HG03135 (cell line): ENCODE data around the gene SLC5A10.
"Not testable (repeated sequence)": the region's sequence is repeated elsewhere in the genome, so short reads cannot be mapped to it uniquely, and the experiment has no call there.

Experiments
- ATAC-seq: cut with Tn5 transposase; IDR thresholded peaks from one replicate; pipeline ENCODE4 v1.9.1; 2021; ENCODE audit warnings: mild to moderate bottlenecking, moderate library complexity; ENCODE audit not compliant: unreplicated experiment

SLC5A10 gene

DNA sequence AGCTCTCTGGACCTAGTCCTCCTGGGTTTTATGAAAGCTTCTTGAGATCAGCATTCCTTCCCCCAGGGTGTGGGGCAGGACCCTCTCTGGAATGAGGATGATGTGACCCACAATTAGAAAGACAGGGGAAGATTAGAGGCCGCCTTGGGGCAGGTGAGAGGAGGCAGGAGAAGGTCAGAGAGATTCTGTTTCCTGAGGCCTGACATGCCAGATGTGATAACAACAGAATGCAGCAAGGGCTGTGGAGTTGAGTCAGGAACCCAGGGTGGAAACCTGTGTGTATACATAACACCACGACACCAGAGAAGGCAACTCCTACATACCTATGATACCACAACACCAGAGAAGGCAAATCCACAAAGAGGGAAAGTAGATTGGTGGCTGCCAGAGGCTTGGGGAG lies 5.4 kb upstream of the SLC5A10 start:
- ATAC-seq = no peak

DNA sequence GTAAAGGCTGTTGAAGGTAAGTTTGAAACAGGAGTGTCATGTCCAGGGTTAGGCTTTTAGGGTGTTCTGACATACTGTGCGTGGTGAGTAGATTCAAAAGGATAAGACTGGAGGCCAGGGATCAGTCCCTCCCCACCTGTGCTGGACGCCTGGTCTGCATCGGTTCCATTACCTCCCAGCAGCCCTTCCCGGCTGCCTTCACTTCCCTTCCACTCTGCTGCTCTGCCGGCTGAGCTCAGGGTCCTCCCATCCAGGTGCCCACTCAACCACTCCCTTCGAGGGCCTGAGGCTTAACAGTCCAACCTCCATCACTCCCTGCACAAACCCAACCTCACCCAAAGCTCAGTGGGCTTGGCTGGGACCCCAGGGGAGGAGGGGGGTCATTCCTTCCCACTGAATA lies 4.1 kb upstream of the SLC5A10 start:
- no peak for ATAC-seq

DNA sequence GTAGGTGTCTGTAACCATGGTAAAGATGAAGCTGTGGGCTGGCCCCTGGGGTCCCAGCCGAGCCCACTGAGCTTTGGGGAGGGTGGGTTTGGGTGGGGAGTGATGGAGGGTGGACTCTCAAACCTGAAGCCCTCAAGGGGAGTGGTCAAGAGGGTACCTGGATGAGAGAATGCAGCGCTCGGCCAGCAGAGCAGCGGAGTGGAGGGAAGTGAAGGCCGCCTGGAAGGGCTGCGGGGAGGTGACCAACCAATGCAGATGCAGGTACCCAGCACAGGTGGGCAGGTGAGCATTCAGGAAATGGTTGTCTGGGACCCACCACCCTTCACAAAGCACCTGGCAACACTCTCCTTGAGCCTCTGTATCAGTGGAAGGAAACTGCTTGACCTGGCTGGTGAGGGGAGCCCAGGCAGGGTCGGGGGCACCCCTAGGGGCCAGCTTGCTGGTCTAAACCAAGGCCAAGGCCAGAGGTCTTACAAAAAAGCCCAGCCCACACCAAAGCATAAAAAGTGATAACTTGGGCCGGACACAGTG lies 3.4 kb upstream of the SLC5A10 start:
- ATAC-seq = no peak

DNA sequence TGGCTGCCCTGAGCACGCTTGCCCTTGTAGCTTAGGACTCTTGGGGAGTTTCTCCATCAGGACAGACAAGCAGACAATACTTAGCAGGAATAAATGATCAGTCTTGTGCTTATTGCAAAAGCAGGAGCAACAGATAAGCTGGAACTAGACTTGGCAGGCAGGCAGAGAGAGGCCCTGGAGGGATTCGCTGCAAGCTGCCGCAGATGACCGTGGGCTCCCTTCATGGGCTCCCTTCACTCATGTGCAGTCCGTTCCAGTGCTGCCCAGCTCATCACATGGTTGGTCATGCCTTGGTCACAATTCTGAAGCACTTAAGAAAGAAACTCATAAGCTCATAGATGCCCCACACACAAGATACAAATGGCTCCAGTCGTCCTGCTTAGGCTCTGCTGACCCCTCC lies 2.4 kb upstream of the SLC5A10 start:
- ATAC-seq = no peak

DNA sequence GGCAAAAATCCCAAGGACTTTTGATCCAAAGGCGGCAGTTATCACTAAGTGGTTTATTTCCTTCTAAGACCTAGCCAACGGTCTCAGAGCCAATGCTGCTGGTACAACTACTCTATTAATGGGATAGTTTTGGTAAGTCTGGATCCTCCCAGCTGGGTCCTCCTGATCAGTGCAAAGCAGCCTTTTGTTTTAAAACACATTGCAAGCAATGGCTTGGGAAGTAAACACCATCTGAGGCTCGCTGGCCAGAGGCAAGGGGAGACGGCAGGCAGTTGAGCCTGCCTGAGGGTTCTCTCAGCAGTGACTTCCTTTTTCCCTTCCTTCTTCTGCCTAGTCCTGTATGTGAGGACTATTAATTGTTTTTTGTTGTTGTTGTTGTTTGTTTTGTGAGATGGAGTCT lies 1.6 kb upstream of the SLC5A10 start:
- ATAC-seq = no peak

DNA sequence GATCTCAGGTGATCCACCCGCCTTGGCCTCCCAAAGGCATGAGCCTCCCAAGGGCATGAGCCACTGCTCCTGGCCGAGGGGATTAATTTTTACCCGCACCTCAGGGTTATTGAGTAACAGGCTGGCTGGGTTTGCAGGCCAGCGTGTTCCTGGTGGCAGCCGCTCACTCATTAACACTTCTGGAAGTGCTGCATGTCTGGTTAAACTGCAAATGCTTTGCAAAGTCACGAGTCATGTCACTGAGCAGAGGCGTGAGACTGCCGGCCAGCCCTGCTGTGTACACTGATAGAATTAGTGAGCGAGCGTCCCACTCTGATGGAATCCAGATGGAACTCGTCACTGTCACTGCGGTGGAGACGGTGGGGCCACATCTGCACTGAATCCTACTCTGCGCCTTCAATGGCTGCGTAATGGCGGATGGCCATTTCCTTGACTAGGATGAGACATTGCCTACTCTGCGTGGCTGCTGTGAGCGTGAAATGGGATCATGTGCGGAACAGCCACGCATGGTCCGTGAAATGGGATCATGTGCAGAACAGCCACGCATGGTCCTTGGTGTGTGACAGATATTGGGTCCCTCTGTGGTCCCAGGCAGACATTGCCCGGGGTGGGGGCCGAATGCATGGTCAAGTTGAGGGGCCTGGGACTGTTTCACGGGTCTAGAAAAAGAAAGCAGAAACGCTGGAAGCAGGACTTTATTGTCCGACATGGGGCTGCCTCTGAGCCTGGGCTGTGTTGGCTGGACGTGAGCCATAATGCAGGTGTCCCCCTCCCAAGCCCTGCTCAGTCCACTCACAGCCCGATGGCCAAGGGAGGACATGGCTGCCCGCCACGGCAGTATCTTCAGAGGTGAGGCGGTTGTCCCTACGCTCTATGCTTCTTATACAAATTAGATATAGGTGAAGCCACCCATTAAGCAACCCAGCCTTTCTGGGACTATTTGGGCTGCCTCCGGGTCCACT lies 740 bp upstream of the SLC5A10 start:
- ATAC-seq = no peak

DNA sequence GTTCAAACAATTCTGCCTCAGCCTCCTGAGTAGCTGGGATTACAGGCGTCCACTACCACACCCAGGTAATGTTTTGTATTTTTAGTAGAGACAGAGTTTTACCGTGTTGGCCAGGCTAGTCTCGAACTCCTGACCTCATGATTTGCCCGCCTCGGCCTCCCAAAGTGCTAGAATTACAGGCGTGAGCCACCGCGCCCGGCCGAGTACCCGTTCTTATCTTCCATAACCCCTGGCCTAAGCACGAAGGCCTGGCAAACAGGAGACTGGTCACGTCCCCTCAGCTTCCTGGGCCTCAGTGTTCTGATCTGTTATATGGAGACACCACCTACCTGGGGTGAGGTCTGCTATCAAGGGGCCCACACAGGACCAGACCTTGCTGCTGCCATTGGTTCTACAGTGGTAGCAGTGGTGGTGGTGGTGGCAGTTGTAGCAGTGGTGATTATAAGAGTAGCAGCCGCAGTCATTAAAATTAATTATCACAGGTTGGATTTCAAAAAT lies 1.3 kb downstream of the SLC5A10 start:
- ATAC-seq = no peak

DNA sequence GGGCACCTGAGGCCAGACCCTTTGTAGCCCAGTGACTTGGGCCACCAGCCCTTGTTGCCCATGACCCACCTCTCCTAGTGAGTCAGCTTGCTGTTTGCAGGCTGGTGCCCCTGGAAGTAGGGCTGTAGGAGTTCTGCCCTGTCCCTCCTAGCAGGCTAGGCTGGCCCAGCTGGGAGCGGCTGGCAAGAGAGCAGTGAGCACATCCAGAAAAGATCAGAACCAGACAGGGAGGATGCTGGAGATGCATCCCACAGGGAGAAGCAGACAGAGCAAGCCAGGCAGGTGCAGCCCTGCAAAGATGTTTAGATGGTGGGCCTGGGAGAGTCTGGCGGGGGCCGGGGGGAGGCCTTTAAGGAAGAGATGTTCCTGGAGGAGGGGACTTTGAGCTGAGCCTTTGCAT lies 2.4 kb downstream of the SLC5A10 start:
- ATAC-seq = no peak

DNA sequence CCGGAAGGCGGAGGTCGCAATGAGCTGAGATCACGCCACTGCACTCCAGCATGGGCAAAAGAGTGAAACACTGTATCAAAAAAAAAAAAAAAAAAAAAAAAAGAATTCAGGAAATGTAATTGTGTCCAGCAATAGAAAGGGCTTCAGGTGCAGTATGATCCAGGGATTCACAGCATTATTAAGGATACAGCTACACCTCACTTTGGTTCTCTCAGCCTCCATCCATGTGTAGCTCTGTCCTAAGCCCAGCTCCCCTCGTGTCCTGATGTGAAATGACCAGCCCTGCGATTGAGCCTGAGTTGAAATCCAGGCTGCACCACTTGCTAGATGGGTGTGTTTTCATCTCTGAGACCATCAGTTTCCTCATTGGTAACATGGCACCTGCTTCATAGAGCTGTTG lies 3.0 kb downstream of the SLC5A10 start:
- no peak for ATAC-seq

DNA sequence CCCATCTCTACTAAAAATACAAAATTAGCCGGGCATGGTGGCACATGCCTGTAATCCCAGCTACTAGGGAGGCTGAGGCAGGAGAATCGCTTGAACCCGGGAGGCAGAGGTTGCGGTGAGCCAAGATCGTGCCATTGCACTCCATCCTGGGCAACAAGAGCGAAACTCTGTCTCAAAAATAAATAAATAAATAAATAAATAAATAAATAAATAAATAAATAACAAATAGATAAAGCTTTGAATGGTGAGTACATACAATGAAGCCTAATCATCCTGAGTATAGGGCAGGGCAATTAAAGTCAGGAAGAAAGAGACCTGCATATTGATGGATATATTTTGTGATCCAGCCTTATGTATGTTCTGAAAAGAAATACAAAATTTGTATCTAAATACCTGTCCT lies 4.1 kb downstream of the SLC5A10 start:
- not testable (repeated sequence) for ATAC-seq

DNA sequence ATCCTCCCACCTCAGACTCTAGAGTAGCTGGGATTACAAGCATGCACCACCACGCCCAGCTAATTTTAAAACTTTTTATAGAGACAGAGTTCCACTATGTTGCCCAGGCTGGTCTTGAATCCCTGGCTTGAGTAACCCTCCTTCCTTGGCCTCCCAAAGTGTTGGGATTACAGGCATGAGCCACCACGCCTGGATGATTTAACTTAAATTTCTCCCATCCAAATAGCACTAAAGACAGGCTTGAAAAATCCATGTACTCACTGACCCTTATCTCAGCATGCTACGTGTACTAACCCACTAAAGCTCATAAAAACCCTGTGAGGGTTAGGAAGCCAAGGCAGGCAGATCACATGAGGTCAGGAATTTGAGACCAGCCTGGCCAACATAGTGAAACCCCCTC lies 4.6 kb downstream of the SLC5A10 start:
- no peak for ATAC-seq

DNA sequence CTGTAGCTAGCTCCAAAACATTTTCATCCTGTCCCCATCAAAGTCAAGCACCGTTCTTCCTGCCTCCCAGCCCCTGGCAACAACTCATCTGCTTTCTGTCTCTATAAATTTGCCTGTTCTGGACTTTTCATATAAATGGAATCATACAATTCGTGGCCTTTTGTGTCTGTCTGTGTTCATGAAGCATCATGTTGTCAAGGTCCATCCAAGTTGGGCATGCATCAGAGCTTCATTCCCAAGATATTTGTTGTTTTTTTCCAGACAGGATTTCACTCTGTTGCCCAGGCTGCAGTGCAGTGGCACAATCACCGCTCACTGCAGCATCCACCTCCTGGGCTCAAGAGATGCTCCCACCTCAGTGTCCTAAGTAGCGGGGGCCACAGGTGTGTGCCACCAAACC lies 5.9 kb downstream of the SLC5A10 start:
- ATAC-seq = no peak

DNA sequence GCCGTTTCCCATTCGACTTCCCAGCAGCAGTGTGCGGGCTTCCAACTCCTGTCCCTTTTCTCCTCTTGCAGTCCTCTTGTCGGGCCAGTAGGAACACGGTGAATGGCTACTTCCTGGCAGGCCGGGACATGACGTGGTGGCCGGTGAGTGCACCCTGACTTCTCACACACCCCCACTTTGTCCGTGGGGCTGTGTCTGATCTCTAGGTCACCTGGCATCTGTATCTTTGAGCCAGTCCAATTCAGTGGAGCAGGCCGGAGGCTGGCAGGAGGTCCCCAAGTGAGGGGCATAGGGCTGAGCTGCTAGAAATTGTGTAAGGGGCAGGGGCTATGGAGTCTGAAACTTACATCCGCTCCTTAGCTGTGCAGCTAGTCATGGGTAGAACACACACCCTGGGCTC lies 6.6 kb downstream of the SLC5A10 start:
- ATAC-seq = no peak

DNA sequence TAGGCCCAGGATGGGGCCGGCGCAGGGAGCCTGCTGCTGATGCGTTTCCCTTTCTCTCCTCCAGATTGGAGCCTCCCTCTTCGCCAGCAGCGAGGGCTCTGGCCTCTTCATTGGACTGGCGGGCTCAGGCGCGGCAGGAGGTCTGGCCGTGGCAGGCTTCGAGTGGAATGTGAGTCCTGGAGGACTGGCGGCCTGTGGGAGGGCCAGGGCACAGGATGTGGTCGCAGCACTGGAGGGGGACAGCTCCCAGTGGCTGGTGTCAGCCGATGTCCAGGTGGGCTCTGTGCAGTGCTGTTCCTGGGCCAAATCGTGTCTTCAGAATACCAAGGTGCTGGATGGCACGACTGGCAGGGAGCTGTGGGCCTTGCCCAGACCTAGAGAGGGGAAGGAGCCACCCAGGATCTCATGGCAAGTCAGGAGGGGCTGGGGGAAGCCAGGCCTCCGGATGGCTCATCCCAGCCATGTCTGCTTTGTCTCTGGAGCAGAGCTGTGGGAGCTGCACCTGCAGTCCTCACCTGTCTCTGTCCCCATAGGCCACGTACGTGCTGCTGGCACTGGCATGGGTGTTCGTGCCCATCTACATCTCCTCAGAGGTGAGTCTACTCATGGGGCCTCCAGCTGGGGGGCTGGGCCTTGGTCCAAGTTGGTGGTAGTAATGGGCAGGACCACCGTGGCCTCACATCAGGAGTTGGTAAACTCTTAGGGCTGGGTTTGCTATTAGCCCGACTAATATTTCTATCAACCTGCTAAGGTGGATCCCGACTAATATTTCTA lies 7.3 kb downstream of the SLC5A10 start:
- ATAC-seq = no peak

DNA sequence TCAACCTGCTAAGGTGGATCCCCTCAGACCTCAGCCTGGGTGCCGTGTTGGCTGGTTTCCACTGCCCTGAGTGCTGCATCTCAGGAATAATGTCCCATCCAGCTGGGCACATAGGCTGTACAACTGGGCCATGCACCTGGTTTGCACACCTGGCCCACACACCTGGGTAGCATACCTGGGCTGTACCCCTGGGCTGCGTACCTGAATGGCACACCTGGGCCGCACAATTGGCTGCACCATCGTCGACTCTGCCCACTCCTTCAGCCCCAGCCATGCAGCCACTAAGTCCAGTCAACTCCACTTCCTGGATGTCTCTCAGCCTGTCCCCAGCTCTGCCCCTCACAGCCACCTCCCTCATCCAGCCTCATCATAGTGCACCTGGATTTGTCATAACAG lies 7.9 kb downstream of the SLC5A10 start:
- no peak for ATAC-seq

DNA sequence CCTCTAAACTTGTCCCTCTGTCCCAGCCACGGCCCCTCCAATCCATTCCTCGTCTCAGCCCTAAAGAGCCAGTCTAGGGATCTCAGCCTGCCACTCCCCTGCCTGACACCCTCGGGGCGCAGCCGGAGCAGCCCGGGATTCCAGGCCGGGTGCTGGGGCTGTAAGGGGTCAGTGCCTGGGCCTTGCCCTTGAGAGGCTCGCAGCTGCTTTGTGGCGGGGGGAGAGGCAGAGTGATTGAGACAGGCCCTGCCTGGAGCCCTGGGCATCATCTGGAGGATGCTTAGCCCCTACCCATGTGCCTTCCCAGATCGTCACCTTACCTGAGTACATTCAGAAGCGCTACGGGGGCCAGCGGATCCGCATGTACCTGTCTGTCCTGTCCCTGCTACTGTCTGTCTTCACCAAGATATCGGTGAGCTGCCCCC lies 8.3 kb downstream of the SLC5A10 start:
- ATAC-seq = no peak

DNA sequence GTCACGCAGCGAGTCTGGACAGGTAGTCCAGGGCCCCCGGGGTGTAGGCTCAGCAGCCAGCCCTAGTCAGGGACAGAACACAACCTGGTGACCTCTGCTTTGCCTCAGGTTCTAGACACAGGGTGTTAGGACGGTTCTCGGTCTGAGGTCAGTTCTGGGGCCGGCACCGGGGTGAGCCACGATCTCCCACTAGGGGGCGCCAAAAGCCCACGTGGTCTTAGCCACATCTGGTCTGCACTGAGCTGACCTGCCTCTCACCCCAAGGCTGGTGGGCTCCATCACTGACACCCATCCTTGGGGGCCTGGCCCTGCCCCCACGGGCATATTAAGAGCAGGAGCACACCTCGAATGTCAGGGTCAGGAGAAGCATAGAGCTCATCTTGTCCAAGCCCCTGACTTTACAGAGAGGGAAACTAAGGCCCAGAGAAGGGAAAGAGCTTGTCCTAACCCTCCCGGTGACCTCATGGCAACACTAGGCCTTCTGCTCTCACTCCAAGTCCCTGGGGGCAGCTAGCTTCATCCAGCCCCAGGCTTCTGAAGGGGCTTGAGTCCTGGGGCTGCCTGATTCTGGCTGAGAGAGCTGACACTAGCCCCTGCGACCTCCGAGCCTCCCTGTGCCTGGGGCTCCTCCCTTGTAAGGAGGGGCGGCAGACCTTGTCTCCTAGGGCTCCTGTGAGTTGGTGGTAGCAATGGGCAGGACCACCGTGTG lies 9.0 kb downstream of the SLC5A10 start:
- peak; percentile 65 for ATAC-seq

DNA sequence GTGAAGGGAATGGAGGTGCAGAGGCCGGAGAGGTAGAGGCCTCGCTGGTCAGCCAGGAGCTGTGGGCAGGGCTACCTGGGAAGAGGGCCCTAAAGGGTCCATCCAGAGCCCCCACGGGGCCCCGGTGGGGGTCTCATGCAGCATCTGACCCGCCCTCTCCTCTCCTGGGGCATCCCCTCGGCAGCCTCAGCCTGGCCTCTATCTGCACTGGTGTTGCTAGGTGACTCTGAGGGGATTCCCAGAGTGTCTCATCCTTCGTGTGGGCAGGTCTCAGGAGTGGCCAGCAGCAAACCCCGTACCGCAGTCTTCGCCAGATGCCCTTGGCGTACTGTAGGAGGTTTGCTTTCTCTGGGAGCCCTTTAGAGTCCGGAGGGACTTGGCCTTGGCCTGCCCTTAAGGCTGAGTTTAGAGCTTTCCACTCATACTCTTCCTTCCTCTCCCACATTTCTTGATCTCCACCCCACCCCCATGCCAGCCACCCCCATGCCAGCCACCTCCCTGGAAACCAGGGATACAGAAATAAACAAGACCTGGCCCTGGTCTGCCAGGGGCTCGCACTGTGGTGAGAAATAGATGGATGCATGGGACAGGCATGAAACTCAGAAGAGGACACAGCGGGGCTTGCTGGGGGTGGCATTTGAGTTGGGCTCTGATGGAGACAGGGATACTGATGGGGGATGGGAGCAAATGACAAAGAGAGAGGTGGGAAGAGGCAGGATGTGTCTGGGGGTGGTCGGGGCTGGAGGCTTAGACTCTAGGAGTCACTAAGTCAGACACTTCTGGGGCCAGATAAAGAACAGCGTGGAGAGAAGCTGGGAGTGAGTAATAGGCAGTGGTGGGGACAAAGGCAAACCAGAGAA lies 9.9 kb downstream of the SLC5A10 start:
- ATAC-seq = no peak

DNA sequence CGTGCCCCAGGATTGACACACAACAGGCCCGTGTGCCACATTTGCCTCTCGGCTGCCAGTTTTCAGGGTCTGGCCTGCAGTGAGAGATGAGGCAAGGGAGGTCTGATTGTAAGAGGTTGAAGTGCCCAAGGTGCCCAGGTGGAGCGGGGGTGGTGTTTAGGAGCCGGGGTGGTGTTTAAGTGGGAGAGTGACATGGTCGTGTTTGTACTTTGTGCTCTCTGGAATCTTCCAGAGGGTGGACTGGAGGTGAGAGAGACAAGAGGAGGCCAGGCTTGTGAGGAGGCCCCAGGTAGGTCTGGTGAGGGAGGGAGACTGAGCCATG lies 10.5 kb downstream of the SLC5A10 start:
- ATAC-seq = no peak
